ACHN (cell line): ENCODE data around the gene CFAP97.
"Not testable (repeated sequence)": the region's sequence is repeated elsewhere in the genome, so short reads cannot be mapped to it uniquely, and the experiment has no call there.

Source experiments
- DNase-seq: peaks from one replicate; pipeline ENCODE4 v3.0.0-alpha.2; 2015
- in situ Hi-C: cut with HindIII; loops from 2 replicates; pipeline ENCODE4 v1.10.0; 2017; ENCODE audit warnings: low sequenced_read_pairs, low pct_ligation_motif_present, low pct_unique_long_range_greater_than_20kb

CFAP97 gene

DNA sequence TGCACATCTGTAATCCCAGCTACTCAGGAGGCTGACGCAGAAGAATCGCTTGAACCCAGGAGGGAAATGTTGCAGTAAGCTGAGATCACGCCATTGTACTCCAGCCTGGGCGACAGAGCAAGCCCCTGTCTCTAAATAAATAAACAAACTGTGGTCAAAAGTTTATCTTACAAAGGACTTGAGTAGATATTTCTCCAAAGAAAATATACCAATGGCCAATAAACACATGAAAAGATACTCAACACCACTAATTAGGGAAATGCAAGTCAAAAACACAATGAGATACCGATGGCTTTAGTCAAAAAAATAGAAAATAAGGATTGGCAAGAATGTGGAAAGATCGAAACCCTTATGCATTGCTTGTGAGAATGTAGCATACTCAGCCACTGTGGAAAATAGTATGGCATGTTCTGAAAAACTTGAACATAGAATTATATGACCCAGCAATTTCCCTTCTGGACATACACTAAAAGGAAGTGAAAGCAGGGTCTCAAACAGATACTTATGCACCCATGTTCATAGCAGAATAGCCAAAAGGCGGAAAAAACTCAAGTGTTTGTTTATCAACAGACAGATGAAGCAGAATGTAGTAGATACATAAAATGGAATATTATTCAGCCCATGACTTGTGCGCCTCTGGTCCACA is 2.0 kb upstream of the CFAP97 start:
- in situ Hi-C loops = no loop called here
- DNase-seq = no peak

DNA sequence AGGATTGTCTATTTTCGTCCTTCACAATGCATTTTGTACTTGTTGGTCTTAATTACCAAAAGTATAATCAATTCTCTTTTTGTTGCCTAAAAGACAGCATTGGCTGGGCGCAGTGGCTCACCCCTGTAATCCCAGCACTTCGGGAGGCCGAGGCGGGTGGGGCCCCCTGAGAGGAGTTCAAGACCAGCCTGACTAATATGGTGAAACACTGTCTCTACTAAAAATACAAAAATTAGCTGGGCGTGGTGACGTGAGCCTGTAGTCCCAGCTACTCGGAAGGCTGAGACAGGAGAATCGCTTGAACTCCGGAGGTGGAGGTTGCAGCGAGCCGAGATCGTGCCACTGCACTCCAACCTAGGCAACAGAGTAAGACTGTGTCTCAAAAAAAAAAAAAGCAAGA is 1.3 kb upstream of the CFAP97 start:
- in situ Hi-C loops, DNase-seq: not testable (repeated sequence)

DNA sequence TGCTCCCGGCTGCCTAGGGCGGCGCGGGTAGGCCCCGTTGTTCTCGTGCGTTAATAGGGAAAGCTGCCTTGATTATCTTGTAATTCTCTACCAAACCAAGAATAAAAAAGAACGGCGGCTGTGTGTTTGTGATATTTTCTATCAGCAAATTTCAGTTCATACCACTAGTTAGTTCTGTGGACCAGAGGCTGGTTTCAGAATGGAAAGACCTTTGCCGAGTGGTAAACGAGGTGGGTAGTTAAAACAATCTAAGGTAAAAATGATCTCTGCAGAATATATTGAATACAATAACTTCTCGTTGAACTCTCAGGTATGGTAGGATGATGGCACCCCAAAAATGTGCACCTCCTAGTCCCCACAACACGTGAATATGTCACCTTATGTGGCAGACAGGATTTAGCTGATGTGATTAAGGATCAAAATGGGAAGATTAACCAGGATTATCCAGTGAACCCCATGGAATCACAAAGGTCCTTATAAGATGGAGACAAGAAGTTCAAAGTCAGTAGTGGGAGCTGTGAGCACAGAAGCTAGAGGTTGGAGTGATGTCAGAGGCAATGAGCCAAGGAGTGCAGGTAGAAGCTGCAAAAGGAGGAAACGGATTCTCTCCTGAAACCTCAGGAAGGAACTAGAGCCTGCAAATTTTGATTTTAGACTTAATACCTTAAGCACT is 574 bp upstream of the CFAP97 start:
- DNase-seq = no peak
- in situ Hi-C loops = no loop called here

DNA sequence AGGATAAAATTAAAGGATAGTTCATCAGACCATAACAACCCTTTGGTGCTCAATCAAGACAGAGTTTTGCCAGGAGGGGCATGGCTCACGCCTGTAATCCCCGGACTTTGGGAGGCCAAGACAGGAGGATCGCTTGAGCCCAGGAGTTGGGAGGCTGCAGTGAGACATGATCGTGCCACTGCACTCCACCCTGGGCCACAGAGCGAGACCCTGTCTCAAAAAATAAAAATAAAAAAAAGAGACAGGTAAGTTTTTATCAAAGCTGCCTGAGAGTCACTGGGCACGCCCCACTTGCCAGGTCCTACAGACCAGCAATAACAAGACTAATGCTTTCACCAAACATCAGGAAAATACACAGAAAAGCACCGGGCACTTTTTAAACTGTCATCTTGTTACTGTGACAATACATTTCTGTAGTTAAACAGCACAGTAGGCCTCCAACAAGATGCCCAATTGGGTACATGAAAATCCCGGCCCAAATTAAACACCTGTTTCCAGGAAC is 765 bp downstream of the CFAP97 start:
- in situ Hi-C loops = no loop called here
- no peak for DNase-seq

DNA sequence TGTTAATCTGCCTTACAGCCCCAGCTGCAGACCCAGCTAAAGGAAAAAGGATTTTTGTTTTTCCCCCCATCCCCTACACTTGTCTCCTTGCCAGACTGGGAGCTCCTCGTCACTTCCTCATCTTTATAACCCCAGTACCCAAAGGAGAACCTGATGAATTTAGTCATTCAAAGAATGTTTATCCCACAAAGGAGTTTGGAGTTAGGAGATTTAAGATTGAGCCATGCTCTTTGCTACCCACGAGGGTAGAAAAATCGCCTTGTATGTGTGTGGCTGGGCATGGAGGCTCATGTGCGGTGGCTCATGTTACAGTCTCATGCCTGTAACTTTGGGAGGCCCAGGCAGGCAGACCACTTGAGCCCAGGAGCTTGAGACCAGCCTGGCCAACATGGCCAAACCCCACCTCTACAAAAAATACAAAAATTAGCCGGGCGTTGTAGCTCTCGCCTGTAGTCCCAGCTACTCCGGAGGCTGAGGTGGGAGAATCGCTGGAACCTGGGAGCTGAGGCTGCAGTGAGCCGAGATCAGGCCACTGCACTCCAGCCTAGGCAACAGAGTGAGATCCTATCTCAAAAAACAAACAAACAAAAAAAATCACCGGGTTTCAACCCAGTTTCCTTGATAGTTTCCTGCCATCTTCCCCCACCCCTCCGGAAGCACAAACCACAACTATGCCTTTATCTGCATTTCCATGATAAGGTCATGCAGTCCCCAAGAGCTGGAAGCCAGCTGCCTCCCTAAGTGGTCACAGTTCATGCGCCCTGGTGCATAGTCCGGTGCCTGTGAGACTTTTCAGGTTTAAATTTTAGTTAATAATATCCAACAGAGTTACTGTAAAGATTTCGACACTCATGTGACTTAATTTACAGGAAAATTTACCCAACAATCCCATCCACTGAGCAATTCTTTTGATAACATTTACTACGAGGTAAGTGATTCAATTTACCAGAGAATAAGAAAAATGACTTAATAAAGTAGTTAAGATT is 1.5 kb downstream of the CFAP97 start:
- no peak for DNase-seq
- in situ Hi-C loops = no loop called here

DNA sequence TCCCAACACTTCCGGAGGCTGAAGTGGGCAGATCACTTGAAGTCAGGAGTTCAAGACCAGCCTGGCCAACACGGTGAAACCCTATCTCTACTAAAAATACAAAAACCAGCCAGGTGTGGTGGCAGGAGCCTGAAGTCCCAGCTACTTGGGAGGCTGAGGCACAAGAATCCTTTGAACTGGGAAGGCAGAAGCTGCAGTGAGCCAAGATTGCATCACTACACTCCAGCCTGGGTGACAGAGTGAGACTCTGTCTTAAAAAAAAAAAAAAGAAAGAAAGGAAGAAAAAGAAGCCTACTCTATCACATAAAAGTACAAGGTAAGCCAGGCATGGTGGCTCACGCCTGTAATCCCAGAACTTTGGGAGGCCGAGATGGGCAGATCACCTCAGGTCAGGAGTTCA is 5.6 kb downstream of the CFAP97 start:
- in situ Hi-C loops, DNase-seq: not testable (repeated sequence)

DNA sequence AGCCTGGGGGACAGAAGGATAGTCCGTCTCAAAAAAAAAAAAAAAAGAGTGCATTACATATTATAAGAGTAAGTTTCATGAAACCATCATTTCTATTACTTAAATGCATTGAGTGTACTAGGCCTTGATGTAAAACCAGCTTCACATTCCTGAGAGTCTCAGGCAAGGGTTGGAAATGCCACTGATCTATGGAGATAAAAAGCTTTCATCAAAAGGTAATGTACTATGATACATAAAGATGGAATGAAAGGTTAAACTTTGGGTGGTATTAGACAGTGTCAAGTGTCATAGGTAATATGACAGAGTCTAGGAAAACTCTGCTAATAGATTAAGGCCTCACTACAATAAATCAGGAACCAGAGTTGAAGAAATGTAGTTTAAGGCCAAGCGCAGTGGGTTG is 7.4 kb downstream of the CFAP97 start:
- no peak for DNase-seq
- in situ Hi-C loops = no loop called here

DNA sequence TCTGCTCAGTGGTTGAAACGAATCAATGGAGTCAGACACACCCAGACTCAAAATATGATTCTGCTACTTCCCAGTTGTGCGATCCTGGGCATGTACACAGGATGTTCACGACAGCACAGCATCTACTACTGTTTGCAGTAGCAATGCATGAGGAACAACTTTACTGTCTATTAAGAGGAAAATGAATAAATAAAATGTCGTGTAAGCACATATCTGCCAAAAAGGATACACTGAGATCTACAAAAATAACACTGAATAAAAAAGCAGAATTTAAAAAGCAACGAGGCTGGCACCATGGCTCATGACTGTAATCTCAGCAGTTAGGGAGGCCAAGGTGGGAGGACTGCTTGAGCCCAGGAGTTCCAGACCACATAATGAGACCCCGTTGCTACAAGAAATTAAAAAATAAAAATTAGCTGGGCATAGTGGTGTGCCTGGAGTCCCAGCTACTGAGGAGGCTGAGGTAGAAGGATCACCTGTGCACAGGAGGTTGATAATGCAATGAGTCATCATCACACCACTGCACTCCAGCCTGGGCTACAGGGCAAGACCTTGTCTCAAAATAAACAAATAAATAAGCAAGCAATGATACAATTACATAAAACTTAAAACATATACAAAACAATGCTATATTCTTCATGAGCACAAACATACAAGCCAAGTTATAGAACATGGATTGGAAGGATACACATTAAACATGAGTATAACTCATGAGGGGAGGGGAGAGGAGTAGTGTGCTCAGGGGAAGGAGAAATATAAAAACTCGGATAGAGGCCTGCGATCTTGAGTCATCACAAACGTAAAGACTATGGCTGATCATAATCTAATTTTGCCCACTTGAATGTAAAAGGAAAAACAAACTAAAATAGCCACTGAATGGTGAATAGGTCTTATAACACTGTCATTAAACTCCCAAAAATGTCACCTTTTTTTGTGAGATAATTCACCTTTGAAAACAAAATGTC is 8.6 kb downstream of the CFAP97 start:
- no peak for DNase-seq
- in situ Hi-C loops = no loop called here

DNA sequence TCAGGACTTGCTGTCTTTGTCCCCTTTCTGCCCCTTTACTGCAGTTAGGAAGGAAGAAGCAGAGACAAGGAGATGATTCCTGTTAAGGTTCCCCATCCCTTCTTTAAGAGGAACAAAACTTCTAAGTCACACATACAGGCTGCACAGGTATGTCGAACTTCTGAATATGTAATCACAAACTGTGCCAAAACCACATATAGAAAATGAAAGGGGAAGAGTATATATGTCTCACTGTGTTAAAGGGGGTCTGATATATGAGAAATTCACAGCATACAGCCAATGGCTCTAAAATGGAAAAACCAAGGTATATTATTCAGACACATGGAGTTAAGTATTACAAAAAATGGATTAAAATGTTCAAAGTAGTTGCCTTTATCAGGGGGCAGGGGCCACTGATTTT is 11.7 kb downstream of the CFAP97 start:
- in situ Hi-C loops = no loop called here
- DNase-seq = no peak

DNA sequence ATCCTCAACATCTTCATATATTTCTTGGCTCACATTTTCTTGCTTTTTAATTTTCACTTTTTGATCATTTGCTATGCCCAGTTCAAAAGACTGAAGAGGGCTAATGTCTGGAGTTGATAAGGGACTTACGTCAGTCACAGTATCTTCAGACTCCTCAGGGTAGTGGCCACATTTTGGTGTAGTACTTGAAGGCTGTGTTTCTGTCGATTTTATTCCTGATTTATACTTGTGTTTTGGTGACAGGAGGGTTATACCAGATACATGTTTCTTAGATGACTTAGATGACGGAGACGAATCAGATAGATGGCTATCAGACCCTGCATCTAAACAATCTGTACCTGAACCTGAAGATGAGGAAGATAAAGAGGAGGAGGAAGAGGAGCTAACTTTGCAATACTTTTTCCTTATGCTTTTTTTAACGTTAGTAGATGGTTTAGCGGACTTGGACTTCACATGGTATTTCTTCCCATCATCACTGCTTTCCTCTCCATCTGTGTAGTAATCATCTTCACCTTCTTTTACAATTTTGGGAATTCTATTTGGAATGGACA is 13.4 kb downstream of the CFAP97 start:
- no peak for DNase-seq
- in situ Hi-C loops = no loop called here

DNA sequence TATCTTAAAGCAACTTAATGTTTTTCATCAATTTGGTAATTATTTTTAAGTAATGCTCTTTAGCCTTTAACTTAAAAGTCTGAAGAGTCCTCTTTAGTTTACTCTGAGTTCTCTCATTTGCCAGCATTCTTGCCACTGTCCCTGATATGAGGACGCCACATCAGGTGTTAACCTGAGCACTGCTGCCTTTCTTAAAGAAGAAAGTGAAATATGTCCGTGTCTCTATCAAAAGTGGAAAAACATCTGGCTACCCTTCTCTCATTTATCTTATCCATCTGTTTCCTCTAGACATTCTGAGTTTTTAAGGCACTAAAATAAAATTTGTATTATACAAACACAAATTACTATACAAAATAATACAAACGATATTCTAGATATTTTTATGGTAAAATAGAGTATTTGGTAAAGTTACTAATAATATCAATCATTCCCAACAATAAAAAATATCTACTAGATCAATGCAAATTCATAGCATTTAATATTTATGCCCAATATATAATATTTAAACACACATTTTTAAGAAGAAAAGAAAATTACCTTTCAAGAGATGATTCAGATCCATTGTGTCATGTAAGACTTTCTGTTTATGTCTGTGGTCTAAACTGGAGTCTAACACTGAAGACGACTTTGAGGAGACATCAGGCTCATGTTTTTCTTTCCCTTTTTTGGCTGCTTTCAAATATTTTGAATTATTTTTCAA is 14.0 kb downstream of the CFAP97 start:
- in situ Hi-C loops = no loop called here
- no peak for DNase-seq

DNA sequence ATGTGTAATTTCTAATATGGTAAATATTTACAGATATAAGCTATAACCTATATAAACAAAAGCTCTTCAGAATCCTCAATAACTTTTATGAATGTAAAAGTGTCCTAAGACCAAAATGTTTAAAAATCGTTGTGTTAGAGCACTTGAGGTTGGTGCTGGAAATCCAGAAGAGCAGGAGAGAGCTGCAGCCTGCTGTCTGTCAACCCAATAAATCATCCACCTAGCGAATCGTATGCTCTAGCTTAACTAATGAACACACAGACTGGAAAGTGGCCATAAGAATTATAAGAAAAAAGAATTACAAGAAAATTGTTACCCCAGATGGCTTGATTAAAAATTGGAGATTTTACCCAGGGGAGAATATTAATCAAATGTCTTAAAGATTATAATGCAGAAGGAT is 17.0 kb downstream of the CFAP97 start:
- DNase-seq = no peak
- in situ Hi-C loops = no loop called here

DNA sequence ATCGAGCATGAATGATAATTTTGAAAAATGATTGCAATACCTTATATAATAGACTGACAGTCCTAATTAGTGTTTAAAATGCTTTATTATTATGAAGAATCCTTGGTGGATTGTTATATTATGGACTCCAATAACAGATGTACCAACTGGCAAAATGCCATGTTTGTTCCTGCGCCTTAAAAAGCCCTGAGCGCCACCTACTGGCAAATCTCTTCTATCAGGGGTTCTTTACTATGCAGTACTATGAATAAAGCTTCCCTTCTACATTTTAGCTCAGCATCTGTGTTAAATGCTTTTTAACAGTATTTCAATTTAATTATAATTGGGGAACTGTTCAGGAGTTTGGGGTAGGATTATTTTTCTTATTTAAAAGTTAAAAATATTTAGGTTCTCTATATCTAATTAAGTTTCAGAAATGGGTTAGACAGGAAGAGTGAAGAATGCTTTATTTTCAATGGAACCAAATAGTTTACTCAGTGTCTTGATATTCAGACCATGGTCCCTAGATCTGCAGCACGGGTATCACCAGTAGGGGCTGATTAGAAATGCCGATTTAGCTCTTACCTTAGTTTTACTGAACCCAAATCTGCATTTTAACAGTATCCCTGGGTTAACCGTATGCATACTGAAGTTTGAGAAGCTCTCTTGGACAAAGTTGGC is 20.0 kb downstream of the CFAP97 start:
- DNase-seq = peak; percentile 86
- in situ Hi-C loops = no loop called here

DNA sequence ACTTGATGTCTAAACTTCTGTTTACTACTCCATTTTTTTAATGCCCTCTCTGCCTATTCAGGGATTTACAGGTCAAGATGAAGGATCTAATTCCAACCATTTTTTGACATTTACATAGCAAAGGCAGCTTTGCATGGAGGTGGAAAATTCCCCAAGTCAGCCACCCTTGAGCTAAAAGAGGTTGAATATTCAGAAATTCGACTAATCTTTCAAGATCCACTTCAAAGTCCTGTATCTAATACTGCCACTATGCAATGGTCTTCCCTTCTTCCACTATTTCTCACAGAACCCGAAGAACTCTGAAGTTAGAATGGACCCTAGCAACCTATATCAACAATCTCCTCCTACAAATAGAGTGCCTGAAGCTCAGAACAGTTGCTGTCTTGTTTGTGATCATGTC is 21.6 kb downstream of the CFAP97 start:
- no peak for DNase-seq

DNA sequence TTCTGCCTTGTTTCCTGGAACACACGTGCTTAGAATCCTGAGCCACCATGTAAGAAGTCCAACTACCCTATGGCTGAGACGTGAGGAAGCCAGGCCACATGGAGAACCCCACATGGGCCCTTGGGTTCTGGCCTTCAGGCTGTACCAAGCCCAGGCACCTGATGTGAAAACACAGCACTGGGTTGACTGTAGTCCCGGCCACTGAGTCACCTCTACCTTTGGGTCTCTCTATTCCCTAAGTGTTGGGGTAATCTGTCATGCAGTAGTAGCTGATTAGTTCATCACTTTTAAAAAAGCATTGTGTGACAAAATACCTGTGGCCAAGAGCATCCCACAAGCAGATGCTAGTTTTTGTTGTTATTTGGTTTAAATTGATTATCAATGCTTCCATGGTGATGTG is 24.3 kb downstream of the CFAP97 start:
- in situ Hi-C loops = no loop called here
- DNase-seq = no peak

More for the DNA sequence above, 21.6 kb downstream of the CFAP97 start:
- in situ Hi-C loops = no loop called here

DNA sequence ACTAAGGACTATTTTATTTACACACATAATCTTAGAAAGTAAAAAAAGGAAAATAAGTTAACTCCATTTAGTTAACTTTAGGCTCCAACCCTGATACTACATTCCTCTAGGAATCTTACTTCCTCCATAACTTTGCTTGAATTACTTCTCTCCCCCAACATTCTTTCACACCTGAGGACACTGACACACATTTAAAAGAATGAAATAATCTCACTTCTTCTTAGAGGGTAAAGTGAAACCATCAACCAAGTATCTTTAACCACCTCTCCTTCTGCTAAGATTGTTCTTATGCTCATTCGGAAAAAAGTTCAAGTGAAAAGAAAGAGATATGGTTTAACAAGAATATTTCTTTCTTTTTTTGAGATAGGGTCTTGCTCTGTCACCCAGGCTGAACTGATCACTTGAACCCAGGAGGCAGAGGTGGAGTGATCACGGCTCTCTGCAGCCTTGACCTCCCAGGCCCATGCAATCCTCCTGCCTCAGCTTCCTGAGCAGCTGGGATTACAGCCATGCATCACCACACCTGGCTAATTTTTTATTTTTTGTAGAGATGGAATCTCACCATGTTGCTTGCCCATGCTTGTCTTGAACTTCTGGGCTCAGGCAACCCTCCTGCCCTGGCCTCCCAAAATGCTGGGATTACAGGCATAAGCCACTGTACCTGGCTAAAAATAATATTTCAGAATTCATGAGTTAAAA is 32.3 kb downstream of the CFAP97 start:
- in situ Hi-C loops = no loop called here
- DNase-seq = no peak
